H1 (cell line): ENCODE results near the gene PPY.

Source experiments
- ATF3 ChIP-seq: IDR thresholded peaks from 2 replicates; pipeline ENCODE4 v1.6.1; 2011; ENCODE audit warnings: low read depth, mild to moderate bottlenecking, low read length; ENCODE audit not compliant: insufficient read depth
- CTCF ChIP-seq, 3 experiments: IDR thresholded peaks; 1 replicate in 2 of 3; 2 replicates in 1 of 3; pipeline versions ENCODE4 v1.5.1 to v1.6.1; 2011; ENCODE audit warnings: low read length in 3 of 3, mild to moderate bottlenecking in 3 of 3, inconsistent platforms in 2 of 3, low read depth in 1 of 3, moderate library complexity in 1 of 3; ENCODE audit not compliant: insufficient read depth in 1 of 3; ENCODE audit errors: control extremely low read depth in 1 of 3
- RAD21 ChIP-seq, 2 experiments: IDR thresholded peaks in 1 of 2; conservative IDR thresholded peaks in 1 of 2; 2 replicates each; pipeline ENCODE4 v1.6.1; 2011; ENCODE audit warnings: low read depth in 2 of 2, low read length in 2 of 2, improper control_type of control experiment in 1 of 2, inconsistent platforms in 1 of 2, mild to moderate bottlenecking in 1 of 2, moderate library complexity in 1 of 2
- SIN3A ChIP-seq, 2 experiments: IDR thresholded peaks in 1 of 2; conservative IDR thresholded peaks in 1 of 2; 2 replicates each; pipeline ENCODE4 v1.6.1; 2011 to 2012; ENCODE audit warnings: low read length in 2 of 2, improper control_type of control experiment in 1 of 2, low read depth in 1 of 2, mild to moderate bottlenecking in 1 of 2
- TAF1 ChIP-seq: IDR thresholded peaks from 2 replicates; pipeline ENCODE4 v1.6.1; 2011; ENCODE audit warnings: mild to moderate bottlenecking, low read depth, low read length
- TAF7 ChIP-seq: optimal IDR thresholded peaks from 2 replicates; pipeline ENCODE3; 2011; ENCODE audit warnings: low read depth, mild to moderate bottlenecking, inconsistent platforms, low read length, moderate library complexity, borderline replicate concordance
- TCF12 ChIP-seq: IDR thresholded peaks from 2 replicates; pipeline ENCODE4 v1.6.1; 2011; ENCODE audit warnings: low read depth, mild to moderate bottlenecking, low read length

DNA sequence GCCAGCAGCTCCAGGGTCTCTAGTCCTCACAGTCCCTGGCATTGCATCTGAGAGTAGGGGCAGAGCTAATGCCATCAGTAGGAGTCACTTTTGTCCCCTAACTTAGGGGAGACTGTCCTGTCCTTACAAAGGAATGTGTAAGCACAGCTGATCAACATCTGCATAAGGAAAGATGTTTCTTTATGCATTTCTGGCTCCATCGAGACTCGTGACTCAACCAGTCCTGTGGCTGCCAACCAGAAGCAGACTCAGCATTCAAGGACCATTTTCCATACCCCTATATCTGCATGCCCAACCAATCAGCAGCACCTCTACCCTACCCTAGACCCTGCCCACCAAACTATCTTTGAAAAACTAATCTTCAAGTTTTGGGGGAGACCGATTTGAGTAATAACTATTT lies 26.7 kb downstream of the PPY start:
- TF ChIP-seq CTCF (IDR thresholded peaks at IDR 0.05; ENCODE audit: control extremely low read depth in 1 of 3, insufficient read depth in 1 of 3, low read depth in 1 of 3, low read length in 3 of 3) (no peak), TCF12 (no peak), TAF7 (no peak), ATF3 (no peak), SIN3A (conservative IDR thresholded peaks at IDR 0.05 in 1 of 2, IDR thresholded peaks at IDR 0.05 in 1 of 2; ENCODE audit: low read depth in 1 of 2, low read length in 2 of 2) (no peak), RAD21 (IDR thresholded peaks at IDR 0.05 in 1 of 2, conservative IDR thresholded peaks at IDR 0.05 in 1 of 2; ENCODE audit: low read depth in 2 of 2, low read length in 2 of 2) (no peak), TAF1 (no peak)
